ENCODE results near the gene CNTLN.
"Not testable (repeated sequence)": the region's sequence is repeated elsewhere in the genome, so short reads cannot be mapped to it uniquely, and the experiment has no call there.

CNTLN gene

GRCh38 chr9:17318821-17319320, 184.0 kb downstream of the CNTLN start:
- no peak for DNase-seq (ENCODE audit: low read depth in 3 of 3)

GRCh38 chr9:17319864-17320263, 185.0 kb downstream of the CNTLN start:
- no peak for DNase-seq (ENCODE audit: low read depth in 3 of 3)

- no peak for DNase-seq (ENCODE audit: low read depth in 3 of 3)
Observed at GRCh38 chr9:17322882-17323864, 188.3 kb downstream of the CNTLN start.

DNA sequence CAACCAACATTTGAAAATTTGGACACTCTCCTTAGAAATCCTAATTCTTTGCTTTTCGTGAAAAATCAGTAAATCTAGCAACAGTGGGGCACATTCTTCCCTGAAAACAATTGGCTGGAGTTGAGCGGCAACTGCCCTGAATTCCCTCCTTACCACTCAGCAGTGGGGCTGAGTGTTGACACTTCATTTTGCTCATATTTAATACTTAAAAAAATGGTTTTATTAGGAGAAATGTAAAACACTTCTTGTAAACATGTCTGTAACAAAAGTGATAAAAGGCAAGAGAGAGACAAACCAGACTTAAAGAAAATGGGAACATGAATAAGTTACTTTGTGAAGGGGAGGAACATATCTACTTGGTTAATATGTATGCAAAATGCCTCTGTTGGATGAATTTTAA, 193.5 kb downstream of the CNTLN start:
- DNase-seq (ENCODE audit: low read depth in 3 of 3): no peak

DNA sequence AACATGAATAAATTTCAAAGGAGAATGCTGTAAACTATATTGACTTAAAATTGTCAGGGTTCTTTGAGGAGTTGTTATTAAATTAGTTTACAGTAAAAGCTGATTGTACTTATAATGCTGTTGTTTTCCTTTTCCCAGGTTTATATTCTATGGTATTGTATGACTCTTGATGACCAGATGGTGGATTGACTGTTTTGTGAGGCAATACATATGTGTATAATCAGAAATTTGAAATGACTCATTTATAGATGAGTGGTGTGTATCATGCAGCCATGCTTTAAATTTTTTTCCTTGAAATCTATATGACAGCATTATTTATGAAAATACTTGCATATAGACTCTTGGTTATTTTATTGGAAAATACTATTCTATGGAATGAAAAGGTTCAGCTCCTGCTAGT, 195.3 kb downstream of the CNTLN start:
- no peak for DNase-seq (ENCODE audit: low read depth in 3 of 3)

GRCh38 chr9:17332115-17332514, 197.3 kb downstream of the CNTLN start:
- no peak for DNase-seq (ENCODE audit: low read depth in 3 of 3)

- no peak for DNase-seq (ENCODE audit: low read depth in 3 of 3)
Observed at GRCh38 chr9:17339156-17339555, 204.3 kb downstream of the CNTLN start.

- DNase-seq (ENCODE audit: low read depth in 3 of 3): no peak
Observed at GRCh38 chr9:17342696-17343095, 207.9 kb downstream of the CNTLN start.

DNA sequence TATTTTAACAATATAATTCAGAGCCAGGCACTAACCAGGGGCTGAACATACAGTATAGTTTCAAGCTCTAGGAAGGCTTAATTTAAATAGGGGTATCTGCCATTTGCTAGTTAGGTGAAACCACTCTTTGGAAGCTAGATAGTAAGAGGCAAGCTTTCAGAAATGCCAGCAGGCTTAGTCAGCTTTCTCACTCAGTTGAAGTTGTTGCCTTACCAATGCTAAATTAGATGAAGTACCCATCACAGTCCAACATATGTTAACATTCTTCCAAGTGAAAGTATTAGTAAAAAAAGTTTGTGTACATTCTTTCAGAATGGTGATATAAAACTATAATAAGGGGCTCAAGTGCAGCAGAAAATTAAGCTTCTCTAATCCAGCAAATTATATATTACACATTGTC, 215.0 kb downstream of the CNTLN start:
- DNase-seq (ENCODE audit: low read depth in 3 of 3): no peak

- DNase-seq (ENCODE audit: low read depth in 3 of 3): not testable (repeated sequence)
Observed at GRCh38 chr9:17354006-17354405, 219.2 kb downstream of the CNTLN start.

DNA sequence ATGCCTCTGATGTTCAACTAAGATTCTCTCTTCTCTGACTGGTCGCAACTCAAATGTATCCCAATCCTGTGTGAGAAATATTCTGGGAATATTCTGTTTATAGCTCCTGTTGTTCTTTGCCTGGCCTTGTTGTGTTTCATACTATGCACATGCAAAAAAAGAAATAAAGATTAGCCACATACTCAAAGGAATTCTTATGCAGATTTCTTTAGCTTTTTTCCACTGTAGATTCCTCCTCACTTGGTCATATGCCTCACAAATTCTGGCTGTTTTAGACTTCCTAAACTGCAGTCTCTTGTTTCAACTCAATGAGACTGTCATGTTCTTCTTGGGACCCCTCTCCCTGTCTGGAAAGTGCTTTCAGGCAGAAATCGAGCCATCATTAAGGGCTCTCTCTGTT, 226.5 kb downstream of the CNTLN start:
- no peak for DNase-seq (ENCODE audit: low read depth in 3 of 3)

GRCh38 chr9:17367035-17367434, 232.2 kb downstream of the CNTLN start:
- DNase-seq (ENCODE audit: low read depth in 3 of 3): no peak

DNA sequence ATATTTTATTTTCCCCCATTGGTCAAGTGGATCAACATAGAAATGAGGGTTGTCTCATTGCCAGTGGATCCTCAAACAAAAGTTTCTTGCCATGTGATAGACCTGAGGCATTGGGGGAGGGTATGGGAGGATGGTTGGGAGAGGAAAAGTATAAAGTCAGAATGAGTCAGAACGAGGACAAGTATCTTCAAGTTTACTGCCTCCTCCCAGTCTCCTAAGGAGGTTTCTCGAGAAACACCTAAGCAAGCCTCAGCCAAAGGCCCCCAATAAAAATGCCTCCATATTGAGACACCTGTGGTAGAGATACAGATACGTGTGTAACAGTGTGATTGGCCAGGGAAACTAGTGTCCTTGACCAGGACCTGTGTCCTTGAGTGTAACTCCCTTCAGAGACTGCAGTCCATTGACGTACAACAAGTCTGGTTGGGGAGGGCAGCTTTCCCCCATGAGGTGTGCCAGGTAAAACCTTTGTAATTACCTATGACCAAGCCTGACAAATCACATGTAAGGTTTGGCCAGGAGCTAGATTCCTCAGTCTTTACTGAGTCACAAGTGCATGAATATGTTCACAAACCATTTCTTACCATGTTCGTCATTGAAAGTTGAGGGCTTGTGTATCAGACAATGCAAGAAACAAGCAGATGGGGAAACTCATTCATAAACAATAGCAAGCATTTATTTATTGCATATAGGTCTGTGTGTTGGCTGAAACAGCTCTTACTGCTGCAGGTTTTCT, 245.5 kb downstream of the CNTLN start:
- no peak for DNase-seq (ENCODE audit: low read depth in 3 of 3)

GRCh38 chr9:17387565-17387964, 252.7 kb downstream of the CNTLN start:
- no peak for DNase-seq (ENCODE audit: low read depth in 3 of 3)

DNA sequence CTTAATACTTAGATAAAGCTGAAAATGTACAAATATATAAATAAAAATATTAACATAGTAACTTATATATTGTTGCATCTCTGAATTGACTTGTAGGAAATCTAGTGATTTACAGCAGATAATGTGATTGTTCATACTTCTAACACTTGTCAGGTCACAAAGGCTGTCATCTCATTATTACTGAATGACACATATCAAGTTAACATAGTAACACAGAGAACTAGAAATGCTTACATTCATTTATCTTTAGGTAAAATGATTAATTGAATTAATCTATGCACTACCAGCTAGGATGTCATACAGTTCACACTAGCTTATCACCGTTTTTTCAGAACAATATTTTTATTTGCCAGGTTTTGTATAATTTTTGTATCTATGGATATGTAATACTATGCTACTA, 254.2 kb downstream of the CNTLN start:
- DNase-seq (ENCODE audit: low read depth in 3 of 3): no peak

DNA sequence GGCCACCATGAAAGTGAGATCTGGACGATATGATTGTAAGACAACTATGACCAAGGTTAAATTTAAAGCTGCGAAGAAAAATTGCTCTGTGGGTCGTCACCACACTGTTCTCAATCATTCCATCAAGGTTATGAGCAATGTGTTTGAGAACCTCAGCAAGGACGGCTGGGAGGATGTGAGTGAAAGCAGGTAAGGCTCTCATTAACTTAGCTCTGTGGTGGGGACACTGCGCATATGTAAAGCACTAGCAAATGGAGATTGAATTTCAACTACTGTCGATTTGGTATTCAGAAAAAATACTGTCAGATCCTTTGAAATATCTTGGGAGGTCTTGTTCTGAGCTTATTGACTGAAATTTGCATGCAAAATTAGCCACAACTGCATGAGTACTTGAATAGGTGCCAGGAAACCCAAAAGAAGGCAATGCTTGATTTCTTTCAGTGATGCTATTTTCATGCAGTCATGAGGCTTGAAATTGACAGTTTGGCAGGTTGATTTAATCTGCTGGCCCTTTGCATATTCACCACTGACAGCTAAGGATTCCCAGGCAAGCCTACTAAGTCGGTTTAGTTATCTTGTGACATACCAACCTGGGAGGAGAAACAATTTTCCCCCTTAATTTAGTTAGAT, 260.2 kb downstream of the CNTLN start:
- DNase-seq (ENCODE audit: low read depth in 3 of 3): no peak

DNA sequence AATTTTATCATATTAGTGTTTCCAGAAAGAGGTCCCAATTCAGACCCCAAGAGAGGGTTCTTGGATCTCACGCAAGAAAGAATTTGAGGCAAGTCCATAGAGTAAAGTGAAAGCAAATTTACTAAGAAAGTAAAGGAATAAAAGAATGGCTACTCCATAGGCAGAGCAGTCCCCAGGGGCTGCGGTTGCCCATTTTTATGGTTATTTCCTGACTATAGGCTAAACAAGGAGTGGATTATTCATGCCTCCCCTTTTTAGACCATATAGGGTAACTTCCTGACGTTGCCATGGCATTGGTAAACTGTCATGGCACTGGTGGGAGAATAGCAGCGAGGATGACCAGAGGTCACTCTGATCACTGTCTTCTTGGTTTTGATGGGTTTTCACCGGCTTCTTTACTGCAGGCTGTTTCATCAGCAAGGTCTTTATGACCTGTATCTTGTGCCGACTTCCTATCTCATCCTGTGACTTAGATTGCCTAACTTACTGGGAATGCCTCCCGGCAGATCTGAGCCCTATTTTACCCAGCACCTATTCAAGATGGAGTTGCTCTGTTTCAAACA, 262.4 kb downstream of the CNTLN start:
- DNase-seq (ENCODE audit: low read depth in 3 of 3): not testable (repeated sequence)

DNA sequence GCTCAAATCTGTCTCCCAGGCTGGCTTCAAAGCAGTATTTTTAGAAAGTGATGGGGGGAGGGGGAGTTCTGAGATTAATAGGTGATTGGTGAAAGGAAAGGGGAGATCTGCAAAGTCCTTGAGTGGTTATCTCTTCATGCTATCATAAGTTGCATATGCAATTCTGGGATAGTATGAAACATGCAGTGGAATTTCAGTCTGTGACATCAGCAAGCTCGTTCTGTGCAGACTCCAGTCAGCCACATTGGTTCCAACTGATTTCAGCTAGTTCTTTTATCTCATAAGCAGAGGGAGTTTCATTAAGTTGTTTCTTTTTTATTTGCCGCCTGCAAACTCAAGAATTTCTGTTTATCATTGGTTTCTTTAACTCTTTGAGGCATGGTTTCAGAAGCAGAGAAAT, 263.5 kb downstream of the CNTLN start:
- DNase-seq (ENCODE audit: low read depth in 3 of 3): no peak

DNA sequence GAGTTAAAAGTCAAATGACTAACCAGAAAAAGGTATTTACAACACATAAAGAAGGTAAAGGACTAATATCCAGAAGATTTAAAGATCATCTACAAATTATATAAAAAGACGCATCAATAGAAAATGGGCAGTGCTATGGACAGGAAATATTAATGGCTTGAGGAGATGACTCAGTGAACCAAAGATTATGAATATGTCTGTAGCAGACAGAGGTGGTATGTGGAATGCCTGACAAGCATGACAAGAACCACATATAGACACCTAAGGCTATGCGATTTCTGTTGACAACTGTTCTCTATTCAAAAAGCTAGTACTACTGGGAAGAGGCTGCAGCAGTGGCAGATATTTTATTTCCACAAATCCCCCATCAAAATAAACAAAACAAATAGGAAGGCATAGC, 267.0 kb downstream of the CNTLN start:
- DNase-seq (ENCODE audit: low read depth in 3 of 3): no peak

DNA sequence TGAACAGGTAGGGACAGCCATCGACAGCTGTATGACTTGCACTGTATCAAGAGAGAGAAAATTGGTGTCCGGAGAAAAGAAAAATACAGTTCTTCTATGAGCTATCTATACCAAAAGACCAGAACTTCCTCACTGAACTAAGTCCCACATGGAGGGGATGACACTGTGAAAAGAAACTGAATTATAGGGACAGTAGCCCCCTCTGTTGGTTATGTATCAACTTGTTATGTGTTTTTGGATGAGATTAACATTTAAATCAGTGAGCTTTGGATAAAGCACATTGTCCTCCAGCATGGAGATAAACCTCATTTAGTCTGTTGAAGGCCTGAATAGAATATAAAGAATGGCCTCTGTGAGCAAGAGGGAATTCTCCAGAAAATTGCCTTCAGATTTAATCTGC, 267.5 kb downstream of the CNTLN start:
- no peak for DNase-seq (ENCODE audit: low read depth in 3 of 3)

DNA sequence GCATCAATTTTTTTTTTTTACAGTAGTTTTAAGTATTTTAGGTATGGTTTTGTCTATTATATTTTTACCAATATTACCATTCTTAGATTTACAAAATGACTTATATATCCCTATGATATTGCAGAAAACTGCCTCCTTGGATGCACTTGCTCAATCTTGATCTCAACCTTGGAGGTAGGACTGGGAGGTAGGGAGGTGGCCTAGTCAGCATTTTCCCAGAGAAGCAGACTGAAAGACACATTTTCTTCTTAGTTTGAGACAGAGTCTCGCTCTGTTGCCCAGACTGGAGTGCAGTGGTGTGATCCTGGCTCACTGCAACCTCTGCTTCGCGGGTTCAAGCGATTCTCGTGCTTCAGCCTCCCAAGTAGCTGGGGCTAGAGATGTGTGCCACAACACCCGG, 268.7 kb downstream of the CNTLN start:
- no peak for DNase-seq (ENCODE audit: low read depth in 3 of 3)

DNA sequence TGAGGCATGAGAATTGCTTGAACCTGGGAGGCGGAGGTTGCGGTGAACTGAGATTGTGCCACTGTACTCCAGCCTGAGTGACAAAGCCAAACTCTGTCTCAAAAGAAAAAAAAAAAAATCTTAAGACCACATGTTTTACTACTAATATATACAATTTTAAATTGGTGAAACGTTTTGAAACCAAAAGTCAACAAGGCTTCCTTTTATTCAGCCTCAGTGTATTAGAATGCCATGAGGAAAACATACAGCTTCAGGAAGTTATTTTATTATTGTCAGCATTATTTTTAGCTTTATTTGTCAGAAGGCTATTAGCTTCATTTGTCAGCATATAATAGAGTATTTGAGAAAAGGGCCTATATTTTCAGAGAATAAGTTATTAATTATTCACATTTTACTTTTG, 280.1 kb downstream of the CNTLN start:
- DNase-seq (ENCODE audit: low read depth in 3 of 3): no peak

All from stimulated activated CD4-positive, alpha-beta T cell treated with anti-CD3 and anti-CD28 coated beads, TNF-alpha, amount 100 ng/mL, for 48 hours (primary cell).